ENCODE data around the gene HDHD2. TPM values are rescaled to one million over a fixed set of nuclear protein-coding genes. Genes with fewer than 3 reads are reported as not detected.

The HDHD2 gene
- total and polyA plus RNA-seq, 2 of the 13 experiments (the other 11 are each of a cell fraction or from before 2014, with no cell fraction given) = 10.2 to 34.7 TPM

- TF ChIP-seq ZFP36L2 (CRISPR knock-in tag; IDR thresholded peaks at IDR 0.05) (peak; percentile 67; the same call in 1 of the 2 replicates), IKZF5 (CRISPR knock-in tag; IDR thresholded peaks at IDR 0.05) (no peak), IRF1 (CRISPR knock-in tag; IDR thresholded peaks at IDR 0.05; ENCODE audit: low read depth) (no peak), NFKB2 (CRISPR knock-in tag; IDR thresholded peaks at IDR 0.05; ENCODE audit: borderline replicate concordance) (peak; percentile 85; the same call in 1 of the 2 replicates), POLR2AphosphoS2 (IDR thresholded peaks at IDR 0.05; ENCODE audit: low read depth, low read length) (no peak), PHF20 (CRISPR knock-in tag; IDR thresholded peaks at IDR 0.05) (peak; percentile 78), PCBP2 (optimal IDR thresholded peaks at IDR 0.05; ENCODE audit: low read depth, low read length, poor library complexity, severe bottlenecking) (no peak), ZNF639 (CRISPR knock-in tag; conservative IDR thresholded peaks at IDR 0.05) (0 out of 2 replicates have a peak, but pooled peaks have one; percentile 37), HNF4G (IDR thresholded peaks at IDR 0.05; ENCODE audit: borderline replicate concordance, low read depth, low read length) (no peak), HNF4G (CRISPR knock-in tag; IDR thresholded peaks at IDR 0.05; ENCODE audit: borderline replicate concordance, low read depth) (no peak), TOE1 (CRISPR knock-in tag; IDR thresholded peaks at IDR 0.05) (no peak), REXO4 (CRISPR knock-in tag; IDR thresholded peaks at IDR 0.05; ENCODE audit: borderline replicate concordance) (no peak), ESRRA (CRISPR knock-in tag; IDR thresholded peaks at IDR 0.05; ENCODE audit: low read depth) (no peak; the same call in 1 of the 2 replicates), CHCHD3 (CRISPR knock-in tag; IDR thresholded peaks at IDR 0.05) (0 out of 2 replicates have a peak, but pooled peaks have one; percentile 59), ZSCAN31 (CRISPR knock-in tag; IDR thresholded peaks at IDR 0.05; ENCODE audit: low read depth) (no peak; the same call in 1 of the 2 replicates), ZBTB49 (CRISPR knock-in tag; IDR thresholded peaks at IDR 0.05; ENCODE audit: borderline replicate concordance) (no peak), ZNF512B (CRISPR knock-in tag; IDR thresholded peaks at IDR 0.05; ENCODE audit: borderline replicate concordance) (no peak), ZNF563 (CRISPR knock-in tag; IDR thresholded peaks at IDR 0.05) (no peak)
These were observed 25.7 kb upstream of the HDHD2 start, which contains the start of gene IER3IP1 (continued) for GRCh38 chr18:47175898-47176575.
